K562 (cell line): ENCODE data around the gene ASPRV1. TPM values are rescaled to one million over a fixed set of nuclear protein-coding genes. Genes with fewer than 3 reads are reported as not detected.

Source experiments
- ATAC-seq: fragments of 200-7000 bp; cut with Tn5 transposase; 3 replicates; pipeline ENCODE4 v1.9.1; 2020; ENCODE audit warnings: moderate library complexity
- BruUV-seq: library from RNA; stranded (reverse); fragments of 400-500 nt; replicated peaks from 2 replicates; lab custom pipeline; 2021; lab: Mats Ljungman, UMichigan
- CTCF ChIA-PET: fragments of 300-600 bp; formaldehyde crosslinking; extraction: SDS; loops from one replicate; lab custom pipeline; 2021; ENCODE audit warnings: low intra/inter-chr PET ratio; lab: Yijun Ruan, JAX
- POLR2A ChIA-PET: fragments of 300-600, 350-650 bp; sonication (Branson Sonifier 250); formaldehyde crosslinking; extraction: SDS; loops from one replicate; lab custom pipeline; 2021; ENCODE audit warnings: antibody characterized with exemption, inconsistent platforms; lab: Yijun Ruan, JAX
- DNase-seq, 4 experiments: peaks; one replicate each; pipeline versions ENCODE4 v3.0.0 to v3.0.0-alpha.2; 2011 to 2018; ENCODE audit warnings: low spot score in 3 of 4, mixed read lengths in 3 of 4; ENCODE audit errors: extremely low read depth in 1 of 4
- FAIRE-seq: peaks from 2 replicates; lab custom pipeline; 2011; peaks lifted over from hg19 to GRCh38; lab: Jason Lieb, UNC
- H2AFZ ChIP-seq: 2 replicates; pipeline ENCODE4 v1.6.0; 2011; ENCODE audit warnings: low read depth, low read length, control low read depth, inconsistent platforms
- H3K27ac ChIP-seq: fragments of 200-600 bp; 3 replicates; pipeline ENCODE4 v1.8.0; 2011; ENCODE audit warnings: low read depth, mild to moderate bottlenecking, control low read depth, inconsistent platforms, low read length, moderate library complexity, mixed read lengths; ENCODE audit errors: extremely low read depth
- H3K27me3 ChIP-seq, 2 experiments: fragments of 300-600 bp in 1 of 2; 2 replicates in 1 of 2; 3 replicates in 1 of 2; pipeline versions ENCODE4 v1.6.0 to v1.8.0; 2011; ENCODE audit warnings: inconsistent platforms in 2 of 2, low read length in 2 of 2, mild to moderate bottlenecking in 1 of 2, mixed read lengths in 1 of 2, moderate library complexity in 1 of 2; ENCODE audit not compliant: control insufficient read depth in 2 of 2, insufficient read depth in 2 of 2
- H3K36me3 ChIP-seq: fragments of 300-600 bp; 3 replicates; pipeline ENCODE4 v1.8.0; 2011; ENCODE audit warnings: mild to moderate bottlenecking, low read length, inconsistent platforms; ENCODE audit not compliant: control insufficient read depth, insufficient read depth
- H3K4me1 ChIP-seq, 2 experiments: fragments of 200-600 bp in 1 of 2; replicated peaks in 1 of 2; 2 replicates in 1 of 2; 3 replicates in 1 of 2; pipeline versions ENCODE4 v1.5.1 to v1.8.0; 2011; ENCODE audit warnings: inconsistent platforms in 2 of 2, low read length in 2 of 2, mild to moderate bottlenecking in 1 of 2, mixed read lengths in 1 of 2, moderate library complexity in 1 of 2; ENCODE audit not compliant: control insufficient read depth in 2 of 2, insufficient read depth in 2 of 2
- H3K4me2 ChIP-seq: 2 replicates; pipeline ENCODE4 v1.6.1; 2011; ENCODE audit warnings: low read length, control low read depth, inconsistent platforms, mixed read lengths; ENCODE audit not compliant: insufficient read depth
- H3K4me3 ChIP-seq: fragments of 200-600 bp; sonication (generic), shearing (Covaris generic); 2 replicates; pipeline ENCODE4 v1.5.1; 2016; ENCODE audit warnings: control low read depth, inconsistent platforms
- H3K79me2 ChIP-seq: fragments of 200-600 bp; 3 replicates; pipeline ENCODE4 v1.8.0; 2011; ENCODE audit warnings: low read length, inconsistent platforms; ENCODE audit not compliant: control insufficient read depth, insufficient read depth
- H3K9ac ChIP-seq, 2 experiments: 2 replicates each; pipeline versions ENCODE4 v1.6.0 to v1.6.1; 2011; ENCODE audit warnings: low read depth in 2 of 2, low read length in 2 of 2, control low read depth in 1 of 2, inconsistent platforms in 1 of 2, mild to moderate bottlenecking in 1 of 2, mixed read lengths in 1 of 2; ENCODE audit not compliant: insufficient read depth in 1 of 2
- H3K9me1 ChIP-seq: one replicate; pipeline ENCODE4 v1.6.0; 2011; ENCODE audit warnings: inconsistent platforms, mild to moderate bottlenecking, low read length, moderate library complexity; ENCODE audit not compliant: control insufficient read depth, insufficient read depth
- H3K9me3 ChIP-seq: replicated peaks from 2 replicates; pipeline ENCODE4 v1.5.1; 2011; ENCODE audit warnings: low read depth, low read length, inconsistent platforms; ENCODE audit not compliant: control insufficient read depth, insufficient read depth
- H4K20me1 ChIP-seq: replicated peaks from 2 replicates; pipeline ENCODE4 v1.6.1; 2011; ENCODE audit warnings: low read length, inconsistent platforms, mixed read lengths; ENCODE audit not compliant: control insufficient read depth, insufficient read depth
- HIVEP1 ChIP-seq: fragments of 250-450 bp; sonication (Bioruptor Pico); IDR thresholded peaks from 2 replicates; pipeline ENCODE4 v1.4.0; 2020; ENCODE audit warnings: mild to moderate bottlenecking
- NR3C1 ChIP-seq: sonication (generic); formaldehyde crosslinking; IDR thresholded peaks from 2 replicates; pipeline ENCODE4 v1.8.1; 2022; ENCODE audit warnings: missing genetic modification reagents
- PTBP1 ChIP-seq: fragments of 200-400 bp; formaldehyde crosslinking; IDR thresholded peaks from 2 replicates; pipeline ENCODE4 v1.6.1; 2017; ENCODE audit warnings: low read depth, low read length
- WGBS: fragments of 100-300 bp; shearing (Covaris generic); methylation state at CpG from one replicate; pipeline ENCODE4 v1.1.6; 2016; ENCODE audit warnings: low coverage, mixed read lengths; ENCODE audit not compliant: insufficient coverage; ENCODE audit errors: missing lambda C conversion rate; 5-methylcytosine and 5-hydroxymethylcytosine counted together
- in situ Hi-C: fragments of 300-500 bp; cut with MboI; formaldehyde crosslinking; loops from 4 replicates; pipeline ENCODE4 v1.15.0; 2018; ENCODE audit warnings: inconsistent platforms, mixed read lengths
- intact Hi-C: fragments of 100-400 bp; cut with micrococcal nuclease; formaldehyde crosslinking; loops from 2 replicates; pipeline ENCODE4 v1.14.2; 2022
- polyA plus RNA-seq, 8 experiments: library from polyadenylated mRNA; depleted of rRNA in 4 of 8; stranded (reverse) in 5 of 8; unstranded in 3 of 8; fragments of >200 nt; fragmentation: Nextera tagmentation in 2 of 8; fragmentation: Illumina TruSeq in 1 of 8; extraction: Ambion mirVana in 2 of 8; extraction: Trizol in 1 of 8; gene quantifications; 2 replicates each; pipeline versions ENCODE4 v1.2.1 to v1.2.3, GENCODE V29; 2011 to 2014; ENCODE audit warnings: inconsistent platforms in 1 of 8, missing spikeins in 1 of 8
- total RNA-seq, 7 experiments: library from RNA; depleted of rRNA in 6 of 7; stranded (reverse); fragments of >200 nt in 6 of 7; fragmentation: Illumina TruSeq in 2 of 7; extraction: Trizol in 2 of 7; gene quantifications; 2 replicates each; pipeline versions ENCODE4 v1.2.1 to v1.2.3, GENCODE V29; 2011 to 2021; ENCODE audit warnings: low replicate concordance in 1 of 7
- TF ChIP-seq, protein P1 (sequence below), 2 experiments: fragments of 450-650 bp; formaldehyde crosslinking in 1 of 2; IDR thresholded peaks; 2 replicates each; pipeline versions ENCODE4 v1.4.0 to v1.6.1; 2014 to 2020; ENCODE audit warnings: mild to moderate bottlenecking in 2 of 2, borderline replicate concordance in 1 of 2, low read depth in 1 of 2

Gene ASPRV1
- total and polyA plus RNA-seq, 9 of the 15 experiments (the other 6 are each of a cell fraction or from before 2014, with no cell fraction given), result 0.17 to 0.72 (median 0.47) TPM; not detected in 1

DNA sequence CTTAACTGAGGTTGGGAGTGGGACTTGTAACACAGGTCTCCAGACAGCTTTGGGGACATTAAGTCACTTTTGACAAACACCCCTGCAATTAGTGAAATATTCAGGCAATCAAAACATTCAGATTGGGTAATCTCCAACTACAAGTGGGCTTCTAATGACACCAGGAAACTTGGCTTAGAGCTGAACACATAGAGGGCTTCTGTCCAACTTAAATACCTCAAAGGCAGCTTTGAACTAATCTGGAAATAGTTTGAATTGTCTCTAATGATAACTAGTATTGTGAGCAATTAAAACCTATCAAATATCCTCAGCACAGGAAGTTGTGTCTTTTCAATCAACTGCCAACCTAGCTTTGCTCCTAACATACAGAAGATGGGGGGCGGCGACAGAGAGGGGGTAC, 5.1 kb upstream of the ASPRV1 start:
- Histone ChIP-seq H3K36me3 (no peaks in the 10 kb centered on the region), H4K20me1 (no peaks in the 10 kb centered on the region; the same call in 1 of the 2 replicates), H3K9me3 (no peaks in the 10 kb centered on the region), H3K27ac (no peak overlapping the region), H3K4me3 (no peak overlapping the region), H3K79me2 (no peaks in the 10 kb centered on the region), H3K4me2 (no peak overlapping the region), H2AFZ (no peak overlapping the region), H3K9ac (no peak overlapping the region), H3K9me1 (no peaks in the 10 kb centered on the region), H3K27me3 (no peaks in the 10 kb centered on the region), H3K4me1 (peaks cover 3 to 12% of the 10 kb centered on the region in 2 experiments; a peak in 4 of 5 replicates)
- in situ Hi-C loops, result no loop called here
- WGBS, result 78% methylated on average over 2 of the region's 2 CpGs
- intact Hi-C loops, result no loop called here
- FAIRE-seq (peak; percentile 11), ATAC-seq (no peak), DNase-seq (no peak)
- BruUV-seq, result no TSS peak
- CTCF ChIA-PET, result no interaction called here
- POLR2A ChIA-PET, result interaction anchor here (1.5 to 2.3 kb wide), 2 partner anchors 12 to 34 kb away, joined by 4 read pairs; no protein-coding TSS in a partner anchor
- TF ChIP-seq HIVEP1 (CRISPR knock-in tag) (no peak), PTBP1 (no peak)

DNA sequence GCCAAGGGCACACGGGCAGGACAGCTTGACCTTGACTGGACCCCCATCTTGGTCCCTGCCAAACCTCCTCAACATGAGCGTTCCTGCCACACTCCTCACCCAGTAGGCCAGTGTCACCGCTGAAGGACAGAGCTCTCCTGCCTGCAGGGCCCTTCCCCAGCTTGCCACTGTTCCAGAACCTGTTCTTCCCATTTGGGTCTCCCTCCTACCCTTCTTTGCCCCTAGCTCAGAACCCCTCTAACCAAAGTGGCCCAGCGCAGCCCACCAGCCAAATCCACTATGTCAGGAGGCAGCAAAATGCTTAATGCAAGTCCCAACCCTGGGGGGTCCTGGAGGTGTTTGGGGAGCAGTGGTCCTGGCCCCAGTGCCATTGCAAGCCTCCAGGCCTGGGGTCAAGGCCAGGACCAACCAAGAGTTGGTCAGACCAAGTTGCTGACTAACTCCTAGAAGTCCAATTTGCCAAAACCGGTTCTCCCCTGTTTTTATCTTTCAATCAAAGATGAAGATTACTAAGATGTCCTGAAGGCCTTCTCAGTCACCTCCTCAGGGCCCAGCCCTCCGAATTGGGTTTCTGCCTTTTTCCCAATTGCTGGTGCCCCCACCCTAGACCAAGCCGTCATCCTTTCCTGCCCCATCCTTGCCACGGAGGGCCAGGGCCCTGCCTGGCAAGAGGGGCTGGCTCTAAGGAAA, 4.5 kb upstream of the ASPRV1 start:
- Histone ChIP-seq H3K4me1 (peaks cover 0 to 15% of the 10 kb centered on the region in 2 experiments; a peak in 3 of 5 replicates), H3K4me2 (no peak overlapping the region), H3K27ac (no peak overlapping the region), H3K36me3 (no peaks in the 10 kb centered on the region), H4K20me1 (no peaks in the 10 kb centered on the region; the same call in 1 of the 2 replicates), H3K4me3 (no peak overlapping the region), H2AFZ (no peak overlapping the region), H3K9me1 (no peaks in the 10 kb centered on the region), H3K79me2 (no peaks in the 10 kb centered on the region), H3K9me3 (no peaks in the 10 kb centered on the region), H3K27me3 (no peaks in the 10 kb centered on the region), H3K9ac (peak overlapping the region in 1 of 2 experiments; percentile 37; a peak in 2 of 4 replicates)
- in situ Hi-C loops (no loop called here), intact Hi-C loops (no loop called here)
- 61% methylated on average over 8 of the region's 8 CpGs for WGBS
- CTCF ChIA-PET, result no interaction called here
- DNase-seq, result no peak
- BruUV-seq, result no TSS peak
- POLR2A ChIA-PET, result interaction anchor here (0.6 to 3.3 kb wide), 3 partner anchors 9 to 44 kb away, joined by 3 to 16 read pairs (median 4); no protein-coding TSS in a partner anchor
- TF ChIP-seq, protein P1, sequence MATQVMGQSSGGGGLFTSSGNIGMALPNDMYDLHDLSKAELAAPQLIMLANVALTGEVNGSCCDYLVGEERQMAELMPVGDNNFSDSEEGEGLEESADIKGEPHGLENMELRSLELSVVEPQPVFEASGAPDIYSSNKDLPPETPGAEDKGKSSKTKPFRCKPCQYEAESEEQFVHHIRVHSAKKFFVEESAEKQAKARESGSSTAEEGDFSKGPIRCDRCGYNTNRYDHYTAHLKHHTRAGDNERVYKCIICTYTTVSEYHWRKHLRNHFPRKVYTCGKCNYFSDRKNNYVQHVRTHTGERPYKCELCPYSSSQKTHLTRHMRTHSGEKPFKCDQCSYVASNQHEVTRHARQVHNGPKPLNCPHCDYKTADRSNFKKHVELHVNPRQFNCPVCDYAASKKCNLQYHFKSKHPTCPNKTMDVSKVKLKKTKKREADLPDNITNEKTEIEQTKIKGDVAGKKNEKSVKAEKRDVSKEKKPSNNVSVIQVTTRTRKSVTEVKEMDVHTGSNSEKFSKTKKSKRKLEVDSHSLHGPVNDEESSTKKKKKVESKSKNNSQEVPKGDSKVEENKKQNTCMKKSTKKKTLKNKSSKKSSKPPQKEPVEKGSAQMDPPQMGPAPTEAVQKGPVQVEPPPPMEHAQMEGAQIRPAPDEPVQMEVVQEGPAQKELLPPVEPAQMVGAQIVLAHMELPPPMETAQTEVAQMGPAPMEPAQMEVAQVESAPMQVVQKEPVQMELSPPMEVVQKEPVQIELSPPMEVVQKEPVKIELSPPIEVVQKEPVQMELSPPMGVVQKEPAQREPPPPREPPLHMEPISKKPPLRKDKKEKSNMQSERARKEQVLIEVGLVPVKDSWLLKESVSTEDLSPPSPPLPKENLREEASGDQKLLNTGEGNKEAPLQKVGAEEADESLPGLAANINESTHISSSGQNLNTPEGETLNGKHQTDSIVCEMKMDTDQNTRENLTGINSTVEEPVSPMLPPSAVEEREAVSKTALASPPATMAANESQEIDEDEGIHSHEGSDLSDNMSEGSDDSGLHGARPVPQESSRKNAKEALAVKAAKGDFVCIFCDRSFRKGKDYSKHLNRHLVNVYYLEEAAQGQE (IDR thresholded peaks at IDR 0.05; ENCODE audit: borderline replicate concordance), result peak; percentile 73
- TF ChIP-seq, protein P1 (CRISPR knock-in tag; IDR thresholded peaks at IDR 0.05; ENCODE audit: low read depth), result no peak
- no peak for TF ChIP-seq NR3C1
- no peak for FAIRE-seq
- ATAC-seq, result no peak
